OCI-LY3 (cell line): Measurements from ENCODE around the gene NTHL1.

Experiments used
- EZH2phosphoT487 ChIP-seq: fragments of 200-600 bp; shearing (Covaris generic); IDR thresholded peaks from 2 replicates; pipeline ENCODE4 v1.6.1; 2018; ENCODE audit warnings: antibody characterized with exemption, mixed run types, low read depth
- TF ChIP-seq, protein P1 (sequence below): fragments of 200-600, 300-600 bp; sonication (generic); IDR thresholded peaks from 2 replicates; pipeline ENCODE4 v1.5.1; 2014; ENCODE audit warnings: antibody characterized with exemption, low read length, low read depth

DNA sequence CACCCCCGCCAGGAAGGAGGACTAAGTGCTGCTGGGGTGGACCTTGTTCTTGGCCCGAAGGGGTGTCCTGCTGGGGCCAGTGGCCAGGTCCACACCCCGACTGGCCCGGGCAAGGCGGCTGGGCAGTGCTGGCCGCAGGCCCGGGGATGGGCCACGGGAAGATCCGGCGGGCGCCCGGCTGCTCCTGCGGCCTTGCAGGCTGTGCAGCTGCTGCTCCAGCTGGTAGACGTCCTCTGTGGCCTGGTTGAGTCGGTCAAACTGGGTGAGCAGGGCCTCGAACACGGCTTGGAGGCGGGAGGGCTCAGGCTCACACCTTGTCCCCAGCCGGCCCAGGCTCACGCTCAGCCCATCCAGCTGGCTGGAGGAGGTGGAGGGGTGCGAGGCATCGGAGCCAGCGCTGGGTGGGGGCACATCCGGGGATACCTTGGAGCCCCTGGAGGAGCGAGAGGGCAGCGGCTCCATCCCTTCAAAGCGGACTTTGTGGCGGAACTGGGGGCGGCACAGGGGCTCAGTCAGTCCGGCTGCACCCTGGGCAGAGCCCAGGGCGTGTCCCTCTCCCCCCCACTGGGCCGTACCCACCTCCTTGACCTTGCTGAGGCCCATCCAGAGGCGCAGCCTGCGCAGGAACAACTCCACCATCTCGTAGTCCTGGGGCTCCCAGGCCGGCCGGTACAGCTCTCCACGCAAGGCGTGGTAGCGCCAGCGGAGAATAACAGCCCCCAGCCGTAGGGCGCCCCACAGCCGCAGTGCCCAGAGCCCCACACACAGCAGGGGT is 42.3 kb upstream of the NTHL1 start:
- TF ChIP-seq, protein P1, sequence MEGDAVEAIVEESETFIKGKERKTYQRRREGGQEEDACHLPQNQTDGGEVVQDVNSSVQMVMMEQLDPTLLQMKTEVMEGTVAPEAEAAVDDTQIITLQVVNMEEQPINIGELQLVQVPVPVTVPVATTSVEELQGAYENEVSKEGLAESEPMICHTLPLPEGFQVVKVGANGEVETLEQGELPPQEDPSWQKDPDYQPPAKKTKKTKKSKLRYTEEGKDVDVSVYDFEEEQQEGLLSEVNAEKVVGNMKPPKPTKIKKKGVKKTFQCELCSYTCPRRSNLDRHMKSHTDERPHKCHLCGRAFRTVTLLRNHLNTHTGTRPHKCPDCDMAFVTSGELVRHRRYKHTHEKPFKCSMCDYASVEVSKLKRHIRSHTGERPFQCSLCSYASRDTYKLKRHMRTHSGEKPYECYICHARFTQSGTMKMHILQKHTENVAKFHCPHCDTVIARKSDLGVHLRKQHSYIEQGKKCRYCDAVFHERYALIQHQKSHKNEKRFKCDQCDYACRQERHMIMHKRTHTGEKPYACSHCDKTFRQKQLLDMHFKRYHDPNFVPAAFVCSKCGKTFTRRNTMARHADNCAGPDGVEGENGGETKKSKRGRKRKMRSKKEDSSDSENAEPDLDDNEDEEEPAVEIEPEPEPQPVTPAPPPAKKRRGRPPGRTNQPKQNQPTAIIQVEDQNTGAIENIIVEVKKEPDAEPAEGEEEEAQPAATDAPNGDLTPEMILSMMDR, result no peak
- TF ChIP-seq EZH2phosphoT487, result no peak
